HG03060 (cell line): Measurements from ENCODE around the gene TAF4.
"Not testable (repeated sequence)": the region's sequence is repeated elsewhere in the genome, so short reads cannot be mapped to it uniquely, and the experiment has no call there.

ENCODE experiments used
- ATAC-seq: cut with Tn5 transposase; IDR thresholded peaks from one replicate; pipeline ENCODE4 v1.9.1; 2021; ENCODE audit warnings: low read depth, moderate number of reproducible peaks; ENCODE audit not compliant: unreplicated experiment

The TAF4 gene

DNA sequence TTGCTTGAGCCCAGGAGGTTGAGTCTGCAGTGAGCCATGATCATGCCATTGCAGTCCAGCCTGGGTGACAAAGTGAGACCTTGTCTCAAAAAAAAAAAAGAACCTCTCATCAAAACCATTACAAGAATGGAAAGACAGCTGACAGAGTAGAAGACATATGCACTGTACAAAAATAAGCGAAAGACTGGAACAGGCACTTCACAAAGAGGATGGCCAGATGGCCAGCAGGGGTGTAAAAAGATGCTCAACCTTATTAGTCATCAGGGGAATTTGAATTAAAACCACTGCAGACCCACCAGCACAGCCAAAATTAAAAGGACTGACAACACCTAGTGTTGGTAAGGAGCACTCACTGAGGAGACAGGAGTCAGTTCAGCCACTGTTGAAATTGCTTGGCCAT, 13.5 kb upstream of the TAF4 start:
- no peak for ATAC-seq

DNA sequence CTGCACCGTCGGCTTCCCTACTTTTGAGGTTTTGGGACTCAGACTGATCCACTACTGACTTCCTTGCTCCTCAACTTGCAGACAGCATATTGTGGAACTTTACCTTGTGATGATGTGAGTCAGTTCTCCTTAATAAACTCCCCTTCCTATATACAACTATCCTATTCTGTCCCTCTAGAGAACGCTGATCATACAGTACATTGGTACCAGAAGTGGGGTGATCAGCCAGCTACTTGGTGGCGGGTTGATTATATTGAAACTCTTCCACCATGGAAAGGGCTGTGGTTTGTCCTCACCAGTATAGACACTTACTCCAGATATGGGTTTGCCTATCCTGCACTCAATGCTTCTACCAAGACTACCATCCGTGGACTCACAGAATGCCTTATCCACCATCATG, 7.6 kb upstream of the TAF4 start:
- ATAC-seq, result no peak

DNA sequence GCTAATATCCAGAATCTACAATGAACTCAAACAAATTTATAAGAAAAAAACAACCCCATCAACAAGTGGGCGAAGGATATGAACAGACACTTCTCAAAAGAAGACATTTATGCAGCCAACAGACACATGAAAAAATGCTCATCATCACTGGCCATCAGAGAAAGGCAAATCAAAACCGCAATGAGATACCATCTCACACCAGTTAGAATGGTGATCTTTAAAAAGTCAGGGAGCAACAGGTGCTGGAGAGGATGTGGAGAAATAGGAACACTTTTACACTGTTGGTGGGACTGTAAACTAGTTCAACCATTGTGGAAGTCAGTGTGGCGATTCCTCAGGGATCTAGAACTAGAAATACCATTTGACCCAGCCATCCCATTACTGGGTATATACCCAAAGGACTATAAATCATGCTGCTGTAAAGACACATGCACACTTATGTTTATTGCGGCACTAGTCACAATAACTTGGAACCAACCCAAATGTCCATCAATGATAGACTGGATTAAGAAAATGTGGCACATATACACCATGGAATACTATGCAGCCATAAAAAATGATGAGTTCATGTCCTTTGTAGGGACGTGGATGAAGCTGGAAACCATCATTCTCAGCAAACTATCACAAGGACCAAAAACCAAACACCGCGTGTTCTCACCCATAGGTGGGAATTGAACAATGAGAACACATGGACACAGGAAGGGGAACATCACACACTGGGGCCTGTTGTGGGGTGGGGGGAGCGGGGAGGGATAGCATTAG, 6.2 kb upstream of the TAF4 start:
- ATAC-seq, result not testable (repeated sequence)

DNA sequence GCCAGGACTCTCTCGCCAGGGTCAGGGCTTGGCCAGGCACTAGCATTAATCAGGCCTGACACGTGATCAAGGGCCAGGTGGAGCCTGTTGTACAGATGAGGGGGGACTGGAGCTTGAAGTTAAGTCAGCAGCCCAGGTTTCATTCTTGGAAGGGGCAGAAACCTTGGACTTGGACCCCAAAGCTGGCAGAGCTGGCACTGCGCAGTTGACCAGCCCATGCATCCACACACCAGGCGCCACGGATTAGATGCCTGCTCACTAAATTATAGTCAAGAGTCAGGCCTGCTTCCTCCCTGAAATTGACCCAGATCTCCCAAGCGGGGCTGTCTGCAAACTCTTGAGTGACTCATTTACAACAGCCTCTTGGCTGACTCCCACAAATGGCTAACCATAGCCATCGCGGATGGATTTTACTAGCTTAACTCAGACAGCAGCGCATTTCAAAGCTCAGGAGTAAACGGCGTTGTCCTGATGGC, 4.1 kb upstream of the TAF4 start:
- no peak for ATAC-seq

DNA sequence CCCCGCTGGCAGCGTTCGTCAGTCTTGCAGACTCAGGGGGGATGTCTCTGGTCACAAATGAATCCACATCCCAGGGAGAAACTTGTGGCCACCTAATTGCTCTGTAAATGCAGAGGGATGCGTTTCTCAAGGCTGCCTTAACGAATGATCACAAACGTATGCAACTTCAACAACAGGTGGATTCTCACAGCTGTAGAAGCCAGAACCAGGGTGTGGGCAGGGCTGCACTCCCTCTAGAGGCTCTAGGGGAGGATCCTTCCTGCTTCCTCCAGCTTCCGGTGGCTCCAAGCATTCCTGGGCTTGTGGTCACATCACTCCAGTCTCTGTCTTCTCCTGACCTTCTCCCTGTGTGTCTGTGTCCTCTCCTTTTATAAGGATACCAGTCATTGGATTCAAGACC, 3.3 kb upstream of the TAF4 start:
- no peak for ATAC-seq

DNA sequence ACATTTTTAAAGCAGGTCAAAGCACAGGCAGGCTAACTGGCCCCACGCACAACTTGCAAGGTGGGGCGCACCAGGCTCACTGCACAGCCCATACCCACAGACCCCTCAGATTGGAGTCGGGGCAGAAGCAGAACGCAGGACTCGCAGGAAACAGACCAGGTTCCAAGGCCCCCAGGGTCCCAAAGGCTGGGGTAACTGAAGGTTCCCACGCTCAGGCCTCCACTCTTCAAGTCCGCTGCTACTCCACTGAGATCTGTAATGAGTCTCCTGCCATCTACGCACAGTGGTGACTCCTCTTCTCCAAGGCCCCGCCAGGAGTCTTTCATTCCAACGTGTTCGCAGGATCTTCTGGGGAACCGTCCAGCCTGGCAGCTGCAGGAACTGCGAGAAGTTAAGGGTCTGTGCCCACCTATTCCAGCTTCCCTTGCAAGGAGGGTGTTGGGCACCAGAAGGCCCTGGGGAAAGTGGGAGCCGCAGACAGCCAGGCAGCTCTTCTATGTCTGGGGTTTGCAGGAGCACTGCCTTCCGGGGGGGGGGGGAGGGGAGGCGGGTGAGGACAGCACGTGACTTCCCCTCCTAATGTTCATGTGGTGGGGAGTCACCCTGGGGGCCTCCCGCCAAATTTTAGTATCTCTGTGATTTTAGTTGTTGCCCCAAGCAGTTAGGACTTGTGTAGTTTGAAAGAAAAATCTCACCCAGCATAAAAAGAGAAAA, 2.0 kb upstream of the TAF4 start:
- ATAC-seq, result no peak

DNA sequence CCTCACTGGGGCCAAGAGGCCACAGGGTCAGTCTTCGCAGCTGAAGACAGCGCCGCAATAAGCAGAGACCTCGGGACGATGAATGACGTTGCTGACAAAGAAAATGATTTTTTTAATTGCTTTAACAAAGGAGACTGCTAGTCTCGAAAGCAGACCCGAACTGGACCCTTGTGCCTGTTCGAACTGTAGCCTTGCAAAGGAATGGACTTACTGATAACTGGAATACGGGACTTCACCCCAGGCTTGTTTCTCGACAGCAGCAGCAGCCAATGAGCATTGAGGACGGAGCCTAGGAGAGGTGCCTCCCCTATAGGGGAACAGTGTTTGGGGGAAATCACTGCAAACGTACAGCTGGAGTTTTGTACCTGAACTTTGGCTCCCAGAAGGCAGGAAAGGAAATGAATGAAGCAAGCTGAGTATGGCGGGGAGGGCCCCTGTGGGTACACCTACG, 1.3 kb upstream of the TAF4 start:
- ATAC-seq, result no peak

DNA sequence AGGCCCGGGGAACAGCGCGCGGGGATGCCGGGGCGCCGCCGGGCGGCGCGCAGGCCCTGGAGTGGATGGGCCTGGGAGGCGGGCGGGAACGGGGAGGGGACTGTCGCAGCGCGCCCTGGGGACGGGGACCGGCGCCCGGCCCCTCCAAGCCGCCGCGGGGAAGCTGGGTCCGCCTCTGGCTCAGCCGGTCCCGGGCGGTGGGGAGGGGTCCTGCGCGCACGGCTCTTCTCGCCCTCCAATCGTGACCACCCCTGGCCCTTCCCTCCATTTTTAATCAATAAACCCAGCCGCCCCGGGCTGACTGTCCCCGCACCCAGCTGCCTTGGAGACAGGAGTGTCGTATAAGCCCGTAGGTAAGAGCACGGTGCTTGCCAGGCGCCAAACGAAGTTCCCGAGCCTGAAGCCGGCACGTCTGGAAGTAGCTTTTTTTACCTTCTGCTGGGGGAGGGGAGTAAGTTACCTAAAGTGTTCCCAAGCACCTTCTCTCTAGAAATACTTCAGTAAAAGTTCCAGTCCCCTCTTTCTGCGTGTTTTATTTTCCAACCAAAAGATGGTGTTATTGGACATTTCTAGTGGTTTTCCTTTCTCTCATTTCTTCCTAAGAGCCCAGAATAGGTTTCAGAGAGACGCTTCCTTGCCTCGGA, 780 bp upstream of the TAF4 start:
- ATAC-seq, result no peak

DNA sequence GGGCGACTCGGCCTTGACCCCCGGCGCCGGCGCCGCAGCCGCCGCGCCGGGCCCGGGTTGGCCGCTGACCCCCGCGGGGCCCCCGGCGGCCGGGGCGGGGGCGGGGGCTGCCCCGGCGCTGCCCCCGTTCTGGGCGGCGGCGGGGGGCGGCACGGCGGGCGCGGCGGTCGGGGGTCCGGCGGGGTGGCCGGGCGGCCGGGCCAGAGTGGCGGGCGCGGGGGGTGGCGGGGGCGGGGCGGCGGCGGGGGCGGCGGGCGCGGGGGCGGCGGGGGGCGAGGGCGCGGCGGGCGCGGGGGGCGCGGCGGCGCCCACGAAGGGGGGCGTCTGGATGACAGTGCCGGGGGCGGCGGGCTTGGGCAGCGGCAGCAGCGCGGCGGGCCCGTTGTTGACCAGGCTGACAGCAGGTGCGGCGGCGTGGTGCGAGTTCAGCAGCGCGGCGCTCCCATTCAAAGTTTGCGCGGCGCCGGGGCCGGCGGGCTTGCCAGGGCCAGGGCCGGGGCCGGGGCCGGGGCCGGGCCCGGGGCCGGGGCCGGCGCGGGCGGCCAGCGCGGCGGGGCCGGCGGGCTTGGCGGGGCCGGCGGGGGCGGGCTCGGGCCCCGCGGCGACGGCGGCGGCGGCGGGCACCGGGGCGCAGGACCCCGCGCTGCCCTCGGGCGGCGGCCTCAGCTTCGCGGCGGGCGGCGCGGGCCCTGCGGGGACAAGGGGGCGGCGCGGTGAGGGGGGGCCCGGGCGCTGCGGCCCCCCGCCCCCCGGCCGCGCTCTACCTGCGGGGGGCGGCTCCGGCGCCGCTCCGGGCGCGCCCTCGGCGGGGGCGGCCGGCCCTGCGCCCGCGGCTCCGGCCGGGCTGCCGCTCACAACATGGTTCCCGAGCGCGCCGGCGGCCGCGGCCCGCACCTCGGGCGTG, 659 bp downstream of the TAF4 start:
- ATAC-seq, result no peak

DNA sequence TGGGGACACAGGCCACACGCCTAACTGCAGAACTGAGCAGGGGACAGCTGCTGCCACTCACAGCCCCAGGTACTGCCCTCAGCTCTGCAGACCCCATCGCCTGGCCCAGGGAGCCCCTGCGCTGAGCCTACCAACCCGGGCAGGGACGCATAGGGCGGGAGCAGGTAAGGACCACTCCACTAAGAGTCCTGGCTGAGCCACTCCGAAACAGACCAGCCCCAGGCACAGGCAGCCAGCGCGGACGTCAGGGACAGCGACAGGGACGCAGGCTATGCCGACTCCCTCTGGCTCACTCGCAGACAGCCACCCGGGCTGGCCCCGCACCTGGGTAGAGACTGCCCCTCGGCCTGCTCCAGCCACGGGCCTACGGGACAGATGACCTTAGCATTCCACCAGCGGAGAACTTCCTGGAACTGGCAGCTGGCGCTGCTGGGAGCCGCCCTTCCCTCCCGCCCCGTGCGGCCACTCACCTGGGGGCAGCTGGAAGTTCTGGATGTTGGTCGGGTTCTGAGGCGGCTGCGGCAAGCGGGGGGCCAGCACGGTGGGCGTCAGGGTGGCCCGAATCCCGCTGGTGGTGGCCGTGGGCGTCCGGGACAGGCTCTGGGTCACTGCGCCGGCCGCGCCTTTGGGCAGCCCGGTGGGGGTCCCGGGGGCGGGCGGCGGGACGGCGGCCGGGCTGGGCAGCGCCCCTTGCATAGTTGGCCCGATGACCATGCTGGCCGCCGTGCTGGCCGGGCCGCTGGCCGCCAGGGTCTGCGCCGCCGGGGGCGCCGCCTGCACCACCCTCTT, 1.5 kb downstream of the TAF4 start:
- no peak for ATAC-seq

DNA sequence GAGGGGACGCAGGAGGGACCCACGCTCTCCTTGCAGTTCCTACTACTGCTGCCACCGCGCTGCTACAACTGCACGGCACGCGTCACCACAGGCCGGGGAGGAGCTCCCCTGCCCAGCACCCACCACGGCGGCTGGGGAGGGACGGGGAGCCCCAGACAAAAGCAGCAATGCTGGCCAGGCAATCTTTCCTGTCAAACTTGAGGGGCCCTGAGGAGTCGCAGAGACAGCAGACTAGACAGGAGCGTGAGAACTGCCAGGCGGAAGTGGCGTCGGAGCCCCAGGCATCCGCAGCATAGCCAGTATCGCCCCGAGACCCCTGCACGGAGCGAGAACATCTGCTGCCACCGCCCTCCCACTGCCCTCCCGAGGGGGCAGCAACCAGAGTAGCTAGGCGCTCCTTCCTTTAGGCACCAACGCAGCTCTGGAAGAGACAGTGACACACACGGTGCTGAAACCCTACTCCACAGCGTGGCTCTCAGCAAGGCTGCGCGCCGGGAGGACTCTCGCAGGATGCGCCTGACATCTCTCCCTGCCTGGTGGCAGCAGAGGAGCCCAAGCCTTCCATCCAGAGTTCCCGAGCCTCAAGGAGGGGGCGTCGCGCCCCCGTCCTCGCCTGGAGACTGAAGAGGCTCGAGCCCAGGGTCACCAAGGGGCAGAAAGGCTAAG, 2.2 kb downstream of the TAF4 start:
- ATAC-seq, result no peak

DNA sequence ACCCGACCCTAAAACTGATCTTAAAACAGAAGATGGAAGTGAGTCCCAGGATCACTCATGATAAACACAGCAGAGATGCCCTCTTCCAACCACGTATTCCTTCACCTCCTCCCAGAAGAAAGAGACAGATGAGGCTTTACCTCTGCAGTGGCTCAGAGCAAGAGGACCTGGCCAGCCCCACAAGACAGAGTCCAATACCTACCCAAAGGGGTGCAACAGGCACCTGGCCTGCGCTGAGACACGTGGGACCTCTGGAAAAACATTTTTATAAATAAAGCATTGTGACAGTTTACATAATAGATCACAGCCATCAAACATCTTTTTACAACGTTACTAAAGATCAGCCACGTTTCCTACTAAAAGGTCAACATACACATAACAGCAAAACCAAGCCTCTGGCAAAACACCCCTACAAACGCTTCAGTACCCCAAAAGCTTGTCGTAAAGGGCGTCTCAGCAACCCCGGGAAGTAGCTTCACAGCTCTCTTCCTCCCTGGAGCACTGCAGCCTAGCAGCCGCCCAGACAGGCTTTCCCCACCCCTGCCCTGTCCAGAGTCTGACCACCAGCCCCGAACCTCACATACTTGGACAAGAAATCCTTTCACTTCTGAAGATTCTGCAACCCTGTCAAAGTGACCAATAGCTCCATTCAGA, 2.9 kb downstream of the TAF4 start:
- ATAC-seq, result no peak

DNA sequence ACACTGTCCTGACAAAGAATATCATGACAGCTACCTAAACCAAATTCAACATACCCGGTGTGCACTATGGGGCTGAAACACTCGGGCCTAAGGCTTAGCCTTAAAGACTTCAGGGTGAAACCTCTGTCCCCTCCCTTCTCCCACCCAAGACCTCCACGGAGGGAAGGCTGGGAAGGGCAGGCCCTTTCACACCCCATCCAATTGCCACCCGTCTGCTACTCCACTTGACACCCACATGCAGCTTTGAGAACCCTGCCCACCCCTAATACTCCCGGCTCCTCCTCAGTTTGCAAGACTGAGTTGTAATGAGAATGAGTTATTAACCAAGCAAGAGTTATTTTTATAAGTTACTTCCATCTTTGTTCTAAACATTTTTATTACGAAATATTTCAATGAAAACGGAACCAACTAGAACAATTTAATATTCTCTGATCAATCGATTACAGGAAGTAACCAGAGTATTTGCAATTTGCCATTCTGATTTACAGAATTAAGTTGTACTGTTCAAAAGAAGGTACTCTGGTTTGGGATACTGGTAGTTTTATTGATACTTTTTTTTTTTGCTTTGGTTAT, 3.7 kb downstream of the TAF4 start:
- no peak for ATAC-seq

DNA sequence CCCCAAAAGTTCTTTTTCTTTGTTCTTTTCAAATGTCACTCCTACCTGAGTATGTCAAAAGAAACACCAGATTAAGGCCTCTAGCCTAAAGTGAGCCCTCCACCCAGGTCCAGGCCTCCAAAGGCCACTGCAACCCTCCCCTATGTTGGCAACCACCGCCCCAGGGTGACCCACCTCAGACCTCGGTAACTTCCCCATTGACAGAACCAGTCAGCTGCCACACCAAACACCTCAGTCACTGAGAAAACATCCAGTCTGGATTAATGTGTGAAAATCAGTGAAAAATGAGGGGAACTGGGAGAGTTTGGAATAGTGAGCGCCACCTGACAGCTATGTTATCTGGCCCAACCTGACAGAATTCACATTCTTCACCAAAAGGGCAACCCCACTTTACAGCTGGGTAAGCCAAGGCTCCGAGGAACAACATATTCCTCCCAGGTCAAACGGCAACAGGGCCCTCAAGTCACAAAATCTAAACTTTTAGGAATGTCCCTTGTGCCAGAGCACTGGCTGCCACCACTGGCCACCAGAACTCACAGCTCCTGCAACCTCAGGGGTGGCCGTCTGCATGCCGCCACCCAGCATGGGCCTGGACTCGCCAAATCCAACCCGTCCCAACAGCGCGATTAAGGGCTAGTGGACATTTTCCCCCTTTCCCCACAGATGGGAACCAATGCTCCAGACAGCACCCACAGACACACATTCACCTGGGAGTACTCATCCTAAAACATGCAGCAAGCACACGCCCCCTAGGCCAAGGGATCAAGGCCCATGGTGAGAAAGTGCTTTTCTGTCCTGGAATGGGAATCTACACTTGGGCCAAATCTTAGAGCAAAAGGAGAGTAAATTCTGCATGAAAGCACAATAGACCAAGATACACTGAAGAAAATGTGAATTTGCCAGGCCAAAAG, 4.8 kb downstream of the TAF4 start:
- no peak for ATAC-seq

DNA sequence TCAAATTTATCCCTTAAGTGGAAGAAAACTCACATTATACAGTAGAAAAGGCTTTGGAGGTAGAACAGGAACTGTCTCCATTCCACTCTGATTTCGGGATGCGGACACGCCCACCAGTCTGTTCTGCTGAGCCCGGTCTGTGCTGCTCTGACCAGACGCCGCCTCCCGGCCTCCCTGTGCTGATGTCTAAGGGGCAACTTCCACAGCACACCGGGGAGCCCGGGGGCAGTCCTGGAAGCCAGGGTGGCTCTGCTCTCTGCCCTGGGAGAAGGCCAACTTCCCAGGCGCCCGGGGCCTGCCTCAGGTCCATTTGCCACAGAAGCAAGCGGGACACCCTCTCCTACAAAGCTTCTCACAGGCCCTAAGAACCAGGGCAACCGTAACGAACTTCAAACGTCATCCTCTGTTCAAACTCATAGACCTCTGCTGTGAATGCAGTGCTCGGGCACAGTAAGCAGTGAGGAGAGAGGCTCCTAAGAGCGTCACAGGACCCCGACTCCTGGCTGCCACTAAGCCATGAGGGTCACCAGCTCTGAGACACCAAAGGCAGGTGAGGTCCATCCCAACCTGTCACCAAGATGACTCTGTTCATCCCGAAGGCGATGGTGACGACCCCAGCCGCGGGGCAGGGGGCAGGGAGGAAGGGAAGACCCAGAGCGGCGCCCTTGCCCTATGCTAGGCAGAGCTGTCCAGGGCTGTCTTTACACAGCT, 5.6 kb downstream of the TAF4 start:
- no peak for ATAC-seq

DNA sequence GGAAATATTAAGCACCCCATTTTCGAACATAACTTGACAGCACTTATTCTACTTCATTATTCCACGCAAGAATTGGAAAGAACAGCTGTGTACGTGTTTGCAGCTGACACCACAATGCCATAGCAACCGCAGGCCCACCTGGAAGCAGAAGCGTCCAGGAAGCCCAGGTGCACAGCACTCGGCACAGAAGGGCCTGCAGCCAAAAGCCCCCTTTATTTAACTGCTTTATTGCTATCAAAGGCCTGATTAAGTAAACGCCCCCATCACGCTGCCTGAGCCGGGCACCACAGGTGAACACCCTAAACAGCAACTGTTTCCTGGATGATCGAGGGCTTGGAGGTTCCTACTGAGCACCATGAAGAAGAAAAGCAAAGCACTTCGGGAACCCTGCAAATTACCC, 6.3 kb downstream of the TAF4 start:
- ATAC-seq, result no peak

DNA sequence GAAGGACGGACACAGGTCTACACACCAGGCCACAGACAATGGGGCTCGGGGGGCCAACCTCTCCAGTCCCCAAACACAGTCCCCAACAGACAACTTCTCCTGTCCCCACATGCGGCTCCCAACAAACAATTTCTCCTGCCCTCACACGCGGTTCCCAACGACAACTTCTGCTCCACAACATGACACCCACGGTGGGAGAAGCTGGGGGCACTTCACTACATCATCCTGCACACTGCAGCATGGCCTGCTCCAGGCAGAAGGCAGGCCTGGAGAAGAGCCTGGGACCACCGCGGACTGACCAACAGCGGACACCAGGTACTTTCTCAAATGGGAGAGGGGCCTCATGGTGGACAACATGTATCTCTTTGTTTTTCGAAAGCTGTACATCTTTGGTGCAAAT, 6.7 kb downstream of the TAF4 start:
- no peak for ATAC-seq
